K562 (cell line): ENCODE measurements around the gene ATP6V1G2. TPM values are rescaled to one million over a fixed set of nuclear protein-coding genes. Genes with fewer than 3 reads are reported as not detected.
A peak's percentile ranks its signal among the peaks of the same experiment; 100 is the strongest.

Experiments used
- MGA ChIP-seq: fragments of 450-650 bp; IDR thresholded peaks from 2 replicates; pipeline ENCODE4 v1.6.1; 2016; ENCODE audit warnings: mild to moderate bottlenecking, moderate library complexity
- NRF1 ChIP-seq, 2 experiments: fragments of 450-650 bp; IDR thresholded peaks in 1 of 2; conservative IDR thresholded peaks in 1 of 2; 2 replicates each; pipeline ENCODE4 v1.6.1; 2014; ENCODE audit warnings: mild to moderate bottlenecking in 2 of 2
- STAT6 ChIP-seq: sonication (generic); formaldehyde crosslinking; IDR thresholded peaks from 2 replicates; pipeline ENCODE4 v1.8.1; 2023; ENCODE audit warnings: mild to moderate bottlenecking, missing genetic modification reagents
- TOE1 ChIP-seq, 2 experiments: fragments of 450-650 bp in 1 of 2; sonication (generic) in 1 of 2; formaldehyde crosslinking in 1 of 2; IDR thresholded peaks; 2 replicates each; pipeline versions ENCODE4 v1.7.1 to v1.8.0; 2016 to 2022; ENCODE audit warnings: borderline replicate concordance in 2 of 2, mild to moderate bottlenecking in 2 of 2, antibody characterized with exemption in 1 of 2, inconsistent platforms in 1 of 2, low read depth in 1 of 2, missing genetic modification reagents in 1 of 2, moderate library complexity in 1 of 2
- USF1 ChIP-seq: sonication (generic); formaldehyde crosslinking; IDR thresholded peaks from 2 replicates; pipeline ENCODE4 v1.9.0; 2022; ENCODE audit warnings: mild to moderate bottlenecking, missing genetic modification reagents
- ZNF143 ChIP-seq: sonication (generic); formaldehyde crosslinking; IDR thresholded peaks from 2 replicates; pipeline ENCODE4 v1.9.0; 2022; ENCODE audit warnings: mild to moderate bottlenecking, missing genetic modification reagents
- ZNF239 ChIP-seq: fragments of 250-450 bp; sonication (Bioruptor Pico); IDR thresholded peaks from 2 replicates; pipeline ENCODE4 v1.4.0; 2020; ENCODE audit warnings: mild to moderate bottlenecking
- ZNF311 ChIP-seq: fragments of 250-450 bp; sonication (Bioruptor Pico); IDR thresholded peaks from 2 replicates; pipeline ENCODE4 v1.4.0; 2020; ENCODE audit warnings: mild to moderate bottlenecking, moderate library complexity
- ZNF511 ChIP-seq: sonication (generic); formaldehyde crosslinking; IDR thresholded peaks from 2 replicates; pipeline ENCODE4 v1.8.0; 2022; ENCODE audit warnings: mild to moderate bottlenecking, missing genetic modification reagents
- polyA plus RNA-seq, 8 experiments: library from polyadenylated mRNA; depleted of rRNA in 4 of 8; stranded (reverse) in 5 of 8; unstranded in 3 of 8; fragments of >200 nt; fragmentation: Nextera tagmentation in 2 of 8; fragmentation: Illumina TruSeq in 1 of 8; extraction: Ambion mirVana in 2 of 8; extraction: Trizol in 1 of 8; gene quantifications; 2 replicates each; pipeline versions ENCODE4 v1.2.1 to v1.2.3, GENCODE V29; 2011 to 2014; ENCODE audit warnings: inconsistent platforms in 1 of 8, missing spikeins in 1 of 8
- total RNA-seq, 7 experiments: library from RNA; depleted of rRNA in 6 of 7; stranded (reverse); fragments of >200 nt in 6 of 7; fragmentation: Illumina TruSeq in 2 of 7; extraction: Trizol in 2 of 7; gene quantifications; 2 replicates each; pipeline versions ENCODE4 v1.2.1 to v1.2.3, GENCODE V29; 2011 to 2021; ENCODE audit warnings: low replicate concordance in 1 of 7

Gene ATP6V1G2
- total and polyA plus RNA-seq, 9 of the 15 experiments (the other 6 are each of a cell fraction or from before 2014, with no cell fraction given): 0.14 to 1.5 (median 0.33) TPM

- TF ChIP-seq TOE1 (IDR thresholded peaks at IDR 0.05; ENCODE audit: borderline replicate concordance): no peak
- peak; percentile 70; the same call in 1 of the 2 replicates for TF ChIP-seq TOE1 (CRISPR knock-in tag; IDR thresholded peaks at IDR 0.05; ENCODE audit: borderline replicate concordance, low read depth)
- TF ChIP-seq ZNF511: peak; percentile 81; the same call in 1 of the 2 replicates
- no peak for TF ChIP-seq ZNF239
- TF ChIP-seq ZNF143: 0 out of 2 replicates have a peak, but pooled peaks have one; percentile 36
- peak; percentile 30 to 35 for TF ChIP-seq NRF1 (conservative IDR thresholded peaks at IDR 0.05 in 1 of 2, IDR thresholded peaks at IDR 0.05 in 1 of 2)
- peak; percentile 82; the same call in 1 of the 2 replicates for TF ChIP-seq STAT6 (CRISPR knock-in tag)
- TF ChIP-seq MGA: peak; percentile 74
- no peak for TF ChIP-seq ZNF311 (CRISPR knock-in tag)
- TF ChIP-seq USF1: peak; percentile 60
Observed at GRCh38 chr6:31547727-31548543, 1.5 kb upstream of the ATP6V1G2 start (continued).
